ENCODE results near the gene KANSL1.

- no peak for TF ChIP-seq EZH2 (IDR thresholded peaks at IDR 0.05; ENCODE audit: low read depth, unreplicated experiment)
- no peak for TF ChIP-seq CTCF (conservative IDR thresholded peaks at IDR 0.05; ENCODE audit: low read depth in 2 of 2)
- no peak for TF ChIP-seq POLR2AphosphoS5 (IDR thresholded peaks at IDR 0.05; ENCODE audit: low read depth)
- no peak for TF ChIP-seq NANOG (IDR thresholded peaks at IDR 0.05; ENCODE audit: borderline replicate concordance)
These were observed 143.6 kb downstream of the KANSL1 start for GRCh38 chr17:46049656-46050055.
